ENCODE measurements around the gene STRA6.

GRCh38 chr15:74188216-74188615 lies 14.4 kb downstream of the STRA6 start:
- no peak for TF ChIP-seq POLR2A (IDR thresholded peaks at IDR 0.05)
- TF ChIP-seq CTCF (IDR thresholded peaks at IDR 0.05), result no peak

Measured in breast epithelium (tissue), 3 donors.